Neural progenitor cell (in vitro differentiated cells): ENCODE data around the gene ACTC1. TPM values are rescaled to one million over a fixed set of nuclear protein-coding genes. Genes with fewer than 3 reads are reported as not detected.

ENCODE experiments used
- DNase-seq: peaks from one replicate; pipeline ENCODE4 v3.0.0-alpha.2; 2016; ENCODE audit warnings: low spot score
- H2AFZ ChIP-seq: fragments of 200-600 bp; sonication (generic); replicated peaks from 2 replicates; pipeline ENCODE4 v1.6.1; 2016; ENCODE audit warnings: antibody characterized with exemption
- H3F3A ChIP-seq: fragments of 200-600 bp; sonication (generic); 2 replicates; pipeline ENCODE4 v1.6.1; 2016; ENCODE audit warnings: antibody characterized with exemption, low read depth
- H3K27ac ChIP-seq: fragments of 200-600 bp; sonication (generic); 2 replicates; pipeline ENCODE4 v1.5.1; 2016; ENCODE audit warnings: mild to moderate bottlenecking
- H3K27me3 ChIP-seq: fragments of 200-600 bp; sonication (generic); 2 replicates; pipeline ENCODE4 v1.6.1; 2016; ENCODE audit warnings: mild to moderate bottlenecking, moderate library complexity
- H3K36me3 ChIP-seq: fragments of 200-600 bp; sonication (generic); 2 replicates; pipeline ENCODE4 v1.5.1; 2016
- H3K4me1 ChIP-seq: fragments of 200-600 bp; sonication (generic); 2 replicates; pipeline ENCODE4 v1.6.1; 2016; ENCODE audit warnings: mixed run types
- H3K4me2 ChIP-seq: fragments of 200-600 bp; sonication (generic); 2 replicates; pipeline ENCODE4 v1.6.1; 2016
- H3K4me3 ChIP-seq: fragments of 200-600 bp; sonication (generic); 2 replicates; pipeline ENCODE4 v1.5.1; 2016
- H3K79me2 ChIP-seq: fragments of 200-600 bp; sonication (generic); 2 replicates; pipeline ENCODE4 v1.6.1; 2016; ENCODE audit warnings: low read depth
- H3K9ac ChIP-seq: fragments of 200-600 bp; sonication (generic); 2 replicates; pipeline ENCODE4 v1.6.1; 2016
- H3K9me3 ChIP-seq: fragments of 200-600 bp; sonication (generic); 2 replicates; pipeline ENCODE4 v1.5.1; 2016; ENCODE audit warnings: low read depth
- H4K20me1 ChIP-seq: fragments of 200-600 bp; sonication (generic); 2 replicates; pipeline ENCODE4 v1.6.1; 2016; ENCODE audit warnings: low read depth
- H3K27ac Mint-ChIP-seq: 3 replicates; pipeline ENCODE4 v1.8.0; 2021; ENCODE audit warnings: mixed read lengths
- H3K27me3 Mint-ChIP-seq: 2 replicates; pipeline ENCODE4 v1.8.0; 2022; ENCODE audit warnings: low read depth, mild to moderate bottlenecking, inconsistent platforms, moderate library complexity, mixed read lengths; ENCODE audit not compliant: insufficient read depth
- H3K36me3 Mint-ChIP-seq: 3 replicates; pipeline ENCODE4 v1.8.0; 2021; ENCODE audit warnings: mixed read lengths
- H3K4me1 Mint-ChIP-seq: 3 replicates; pipeline ENCODE4 v1.8.0; 2021; ENCODE audit warnings: mixed read lengths
- H3K4me3 Mint-ChIP-seq: 3 replicates; pipeline ENCODE4 v1.8.0; 2021; ENCODE audit warnings: mild to moderate bottlenecking, moderate library complexity, mixed read lengths
- H3K9me3 Mint-ChIP-seq: 3 replicates; pipeline ENCODE4 v1.8.0; 2020; ENCODE audit warnings: mixed read lengths
- CTCF ChIP-seq: fragments of 200-600 bp; sonication (generic); IDR thresholded peaks from 2 replicates; pipeline ENCODE4 v1.5.1; 2017; ENCODE audit warnings: antibody characterized with exemption, mild to moderate bottlenecking
- EZH2 ChIP-seq: fragments of 200-600 bp; sonication (generic); IDR thresholded peaks from 2 replicates; pipeline ENCODE4 v1.6.1; 2017; ENCODE audit warnings: antibody characterized with exemption, mild to moderate bottlenecking, moderate library complexity
- EZH2phosphoT487 ChIP-seq: fragments of 200-600 bp; sonication (generic); IDR thresholded peaks from 2 replicates; pipeline ENCODE4 v1.6.1; 2017; ENCODE audit warnings: antibody characterized with exemption
- total RNA-seq: library from RNA; depleted of rRNA; stranded (reverse); fragments of >200 nt; gene quantifications from 2 replicates; pipeline ENCODE4 v1.2.3, GENCODE V29; 2015; ENCODE audit warnings: low replicate concordance

The ACTC1 gene
- total RNA-seq, 1 donor from 2014 or later: 3.8 TPM

GRCh38 chr15:34804113-34804512 lies 8.8 kb upstream of the ACTC1 start:
- H3K27me3 ChIP-seq: no peaks in the 10 kb centered on the region
- Mint-ChIP-seq H3K27ac (no peak overlapping the region), H3K4me1 (peaks cover 14% of the 10 kb centered on the region), H3K9me3 (peaks cover 6% of the 10 kb centered on the region), H3K4me3 (no peak overlapping the region), H3K27me3 (no peaks in the 10 kb centered on the region), H3K36me3 (no peaks in the 10 kb centered on the region)
- peaks cover 13% of the 10 kb centered on the region for H3K4me1 ChIP-seq
- H3K36me3 ChIP-seq: no peaks in the 10 kb centered on the region
- DNase-seq: no peak
- H3F3A ChIP-seq: no peaks in the 10 kb centered on the region
- no peaks in the 10 kb centered on the region for H3K9me3 ChIP-seq
- no peak overlapping the region for H3K9ac ChIP-seq
- no peaks in the 10 kb centered on the region for H3K79me2 ChIP-seq
- H4K20me1 ChIP-seq: no peaks in the 10 kb centered on the region
- H3K4me3 ChIP-seq: no peak overlapping the region
- H2AFZ ChIP-seq: no peak overlapping the region
- no peak overlapping the region for H3K4me2 ChIP-seq
- TF ChIP-seq EZH2: no peak
- TF ChIP-seq EZH2phosphoT487: no peak
- no peak for TF ChIP-seq CTCF
- no peak overlapping the region for H3K27ac ChIP-seq

- Histone ChIP-seq H3K27ac (no peak overlapping the region), H3K9me3 (no peaks in the 10 kb centered on the region), H3K4me1 (peaks cover 15% of the 10 kb centered on the region), H3K4me3 (no peak overlapping the region), H3K4me2 (no peak overlapping the region), H2AFZ (no peak overlapping the region), H3K36me3 (no peaks in the 10 kb centered on the region), H4K20me1 (no peaks in the 10 kb centered on the region), H3K9ac (no peak overlapping the region), H3F3A (no peaks in the 10 kb centered on the region), H3K79me2 (no peaks in the 10 kb centered on the region), H3K27me3 (no peaks in the 10 kb centered on the region)
- no peaks in the 10 kb centered on the region for H3K36me3 Mint-ChIP-seq
- no peak overlapping the region for H3K27ac Mint-ChIP-seq
- H3K4me3 Mint-ChIP-seq: no peak overlapping the region
- H3K9me3 Mint-ChIP-seq: peaks cover 6% of the 10 kb centered on the region
- H3K4me1 Mint-ChIP-seq: peaks cover 16% of the 10 kb centered on the region
- no peak for DNase-seq
- no peak for TF ChIP-seq EZH2phosphoT487
- no peak for TF ChIP-seq EZH2
- H3K27me3 Mint-ChIP-seq: no peaks in the 10 kb centered on the region
These were observed 7.7 kb upstream of the ACTC1 start for GRCh38 chr15:34802803-34803750.

- Histone ChIP-seq H4K20me1 (no peaks in the 10 kb centered on the region), H3K4me1 (peaks cover 15% of the 10 kb centered on the region), H3K4me2 (no peak overlapping the region), H3K36me3 (no peaks in the 10 kb centered on the region), H3K9ac (no peak overlapping the region), H3K27ac (no peak overlapping the region), H3K4me3 (no peak overlapping the region), H3F3A (no peaks in the 10 kb centered on the region), H3K27me3 (no peaks in the 10 kb centered on the region), H2AFZ (no peak overlapping the region), H3K9me3 (no peaks in the 10 kb centered on the region), H3K79me2 (no peaks in the 10 kb centered on the region)
- Mint-ChIP-seq H3K9me3 (peaks cover 6% of the 10 kb centered on the region), H3K27me3 (peaks cover 4% of the 10 kb centered on the region), H3K36me3 (no peaks in the 10 kb centered on the region), H3K4me3 (no peak overlapping the region), H3K27ac (no peak overlapping the region), H3K4me1 (peaks cover 16% of the 10 kb centered on the region)
- TF ChIP-seq EZH2phosphoT487 (no peak), CTCF (no peak), EZH2 (no peak)
- DNase-seq: no peak
These were observed 7.0 kb upstream of the ACTC1 start for GRCh38 chr15:34802371-34802770.
